Uterus (tissue), 4 donors: Measurements from ENCODE around the gene ATL2. TPM values are rescaled to one million over a fixed set of nuclear protein-coding genes. Genes with fewer than 3 reads are reported as not detected.

Source experiments
- DNase-seq, 2 donors: peaks; one replicate each; pipeline ENCODE4 v3.0.0-alpha.2; 2019 to 2020
- H3K27ac ChIP-seq, 2 donors: fragments of 200-600 bp; sonication (generic); 1 replicate in 1 of 2; 2 replicates in 1 of 2; pipeline ENCODE4 v1.5.1; 2016 to 2018
- H3K27me3 ChIP-seq, 2 donors: fragments of 200-600 bp; sonication (generic); one replicate each; pipeline ENCODE4 v1.5.1; 2018 to 2019; ENCODE audit warnings: control low read depth in 1 of 2
- H3K36me3 ChIP-seq, 2 donors: fragments of 200-600 bp; sonication (generic); one replicate each; pipeline ENCODE4 v1.5.1; 2019; ENCODE audit warnings: control low read depth in 1 of 2
- H3K4me1 ChIP-seq, 2 donors: fragments of 200-600 bp; sonication (generic); one replicate each; pipeline ENCODE4 v1.5.1; 2018 to 2019; ENCODE audit warnings: control low read depth in 1 of 2
- H3K4me3 ChIP-seq, 2 donors: fragments of 200-600 bp; sonication (generic); 1 replicate in 1 of 2; 2 replicates in 1 of 2; pipeline ENCODE4 v1.5.1; 2018 to 2019; ENCODE audit warnings: mild to moderate bottlenecking in 1 of 2
- H3K9me3 ChIP-seq, 2 donors: fragments of 200-600 bp; sonication (generic); one replicate each; pipeline ENCODE4 v1.5.1; 2019; ENCODE audit warnings: control low read depth in 1 of 2
- CTCF ChIP-seq, 4 experiments: fragments of 200-600 bp in 2 of 4; fragments of 450-650 bp in 2 of 4; sonication (generic) in 2 of 4; IDR thresholded peaks; one replicate each; pipeline ENCODE4 v1.5.1; 2016 to 2019; ENCODE audit warnings: antibody characterized with exemption in 4 of 4, mild to moderate bottlenecking in 2 of 4, moderate library complexity in 1 of 4
- POLR2A ChIP-seq, 2 donors: fragments of 450-650 bp; IDR thresholded peaks; one replicate each; pipeline ENCODE4 v1.6.1; 2016; ENCODE audit warnings: antibody characterized with exemption in 2 of 2, mild to moderate bottlenecking in 1 of 2, moderate library complexity in 1 of 2
- intact Hi-C: fragments of 100-400 bp; cut with DNase I; formaldehyde crosslinking; loops from one replicate; pipeline ENCODE4 v1.15.1; 2023; ENCODE audit warnings: low total_unique reads
- total RNA-seq, 4 donors: library from RNA; depleted of rRNA in 3 of 4; stranded (reverse); fragments of >200 nt in 3 of 4; gene quantifications; one replicate each; pipeline versions ENCODE4 v1.1.0 to v1.2.4, GENCODE V29; 2014 to 2023
- donor health status: DM: yes; HTN: yes; CAD: no.

ATL2 gene
- total RNA-seq, 4 donors from 2014 or later, result 90.9 to 404 (median 140) TPM

GRCh38 chr2:38398739-38399138 lies 21.7 kb upstream of the ATL2 start:
- Histone ChIP-seq H3K4me1 (no peaks in the 10 kb centered on the region), H3K4me3 (no peak overlapping the region), H3K36me3 (no peaks in the 10 kb centered on the region), H3K27me3 (no peaks in the 10 kb centered on the region), H3K9me3 (no peaks in the 10 kb centered on the region), H3K27ac (no peak overlapping the region)
- intact Hi-C loops, result no loop called here
- no peak for TF ChIP-seq POLR2A (IDR thresholded peaks at IDR 0.05)
- no peak for TF ChIP-seq CTCF (IDR thresholded peaks at IDR 0.05)
- no peak for DNase-seq

GRCh38 chr2:38394903-38395341 lies 17.8 kb upstream of the ATL2 start:
- Histone ChIP-seq H3K4me3 (no peak overlapping the region), H3K27me3 (no peaks in the 10 kb centered on the region), H3K27ac (no peak overlapping the region), H3K9me3 (no peaks in the 10 kb centered on the region), H3K36me3 (no peaks in the 10 kb centered on the region), H3K4me1 (no peaks in the 10 kb centered on the region)
- intact Hi-C loops, result no loop called here
- DNase-seq, result no peak
- TF ChIP-seq POLR2A (IDR thresholded peaks at IDR 0.05), result no peak
- TF ChIP-seq CTCF (IDR thresholded peaks at IDR 0.05), result no peak

- no peaks in the 10 kb centered on the region for H3K4me1 ChIP-seq
- H3K36me3 ChIP-seq, result no peaks in the 10 kb centered on the region
- H3K4me3 ChIP-seq, result no peak overlapping the region
- DNase-seq, result no peak
- no peak for TF ChIP-seq CTCF (IDR thresholded peaks at IDR 0.05)
- no peak for TF ChIP-seq POLR2A (IDR thresholded peaks at IDR 0.05)
- H3K27ac ChIP-seq, result no peak overlapping the region
- H3K27me3 ChIP-seq, result no peaks in the 10 kb centered on the region
- H3K9me3 ChIP-seq, result no peaks in the 10 kb centered on the region
- intact Hi-C loops, result no loop called here
Observed at GRCh38 chr2:38394041-38394440, 17.0 kb upstream of the ATL2 start.

- Histone ChIP-seq H3K36me3 (no peaks in the 10 kb centered on the region), H3K4me1 (no peaks in the 10 kb centered on the region), H3K27ac (no peak overlapping the region), H3K27me3 (no peaks in the 10 kb centered on the region), H3K4me3 (no peak overlapping the region), H3K9me3 (no peaks in the 10 kb centered on the region)
- TF ChIP-seq CTCF (IDR thresholded peaks at IDR 0.05) (no peak), POLR2A (IDR thresholded peaks at IDR 0.05) (no peak)
- intact Hi-C loops, result no loop called here
- no peak for DNase-seq
Observed at GRCh38 chr2:38390947-38391346, 13.9 kb upstream of the ATL2 start.

- intact Hi-C loops, result no loop called here
- H3K9me3 ChIP-seq, result no peaks in the 10 kb centered on the region
- no peak overlapping the region for H3K4me3 ChIP-seq
- TF ChIP-seq CTCF (IDR thresholded peaks at IDR 0.05) (no peak), POLR2A (IDR thresholded peaks at IDR 0.05) (no peak)
- no peak overlapping the region for H3K27ac ChIP-seq
- DNase-seq, result no peak
- no peaks in the 10 kb centered on the region for H3K4me1 ChIP-seq
- no peaks in the 10 kb centered on the region for H3K27me3 ChIP-seq
- H3K36me3 ChIP-seq, result no peaks in the 10 kb centered on the region
Observed at GRCh38 chr2:38387887-38388286, 10.8 kb upstream of the ATL2 start.
